Right lobe of liver (tissue), 6 donors: Measurements from ENCODE around the gene SYT1. TPM values are rescaled to one million over a fixed set of nuclear protein-coding genes. Genes with fewer than 3 reads are reported as not detected.

ENCODE experiments used
- ATAC-seq, 4 donors: fragments of 200-7000 bp; cut with Tn5 transposase; one replicate each; pipeline ENCODE4 v1.9.1; 2020; ENCODE audit warnings: mild to moderate bottlenecking in 4 of 4, moderate library complexity in 4 of 4
- DNase-seq, 3 donors: peaks; one replicate each; pipeline ENCODE4 v3.0.0-alpha.2; 2020
- H3K27ac ChIP-seq, 3 donors: fragments of 200-600 bp; one replicate each; pipeline ENCODE4 v1.8.0; 2022
- H3K27me3 ChIP-seq, 2 donors: fragments of 200-600 bp; one replicate each; pipeline ENCODE4 v1.8.0; 2022
- H3K36me3 ChIP-seq, 4 donors: fragments of 200-600 bp; sonication (generic) in 1 of 4; one replicate each; pipeline versions ENCODE4 v1.5.1 to v1.8.0; 2017 to 2022; ENCODE audit warnings: control low read depth in 1 of 4
- H3K4me1 ChIP-seq, 4 donors: fragments of 200-600 bp; sonication (generic) in 1 of 4; one replicate each; pipeline versions ENCODE4 v1.5.1 to v1.8.0; 2017 to 2022; ENCODE audit warnings: control low read depth in 1 of 4
- H3K4me3 ChIP-seq, 3 donors: fragments of 200-600 bp; one replicate each; pipeline ENCODE4 v1.8.0; 2022
- H3K9me3 ChIP-seq, 4 donors: fragments of 200-600 bp; sonication (generic) in 1 of 4; one replicate each; pipeline versions ENCODE4 v1.5.1 to v1.8.0; 2017 to 2022; ENCODE audit warnings: control low read depth in 1 of 4
- CTCF ChIP-seq, 4 donors: fragments of 200-600 bp in 3 of 4; fragments of 450-650 bp in 1 of 4; IDR thresholded peaks; one replicate each; pipeline versions ENCODE4 v1.5.1 to v1.8.0; 2016 to 2022; ENCODE audit warnings: antibody characterized with exemption in 4 of 4, mild to moderate bottlenecking in 2 of 4
- POLR2A ChIP-seq: fragments of 450-650 bp; IDR thresholded peaks from one replicate; pipeline ENCODE4 v1.6.1; 2017; ENCODE audit warnings: antibody characterized with exemption, mild to moderate bottlenecking
- WGBS: methylation state at CpG from one replicate; pipeline ENCODE4 v1.1.6; 2018; ENCODE audit warnings: low coverage, low lambda C conversion rate; ENCODE audit not compliant: insufficient coverage; ENCODE audit errors: missing lambda C conversion rate; 5-methylcytosine and 5-hydroxymethylcytosine counted together
- intact Hi-C, 2 donors: fragments of 100-400 bp; cut with DNase I; formaldehyde crosslinking; loops; one replicate each; pipeline versions ENCODE4 v1.11.2 to v1.14.1; 2022
- total RNA-seq, 6 experiments: library from RNA; depleted of rRNA in 2 of 6; stranded (reverse); fragments of >200 nt in 2 of 6; fragmentation: NEBNext Ultra II Directional in 3 of 6; extraction: Animal tissue kit (Norgen Biotek cat#: 25700) in 3 of 6; gene quantifications; one replicate each; pipeline versions ENCODE4 v1.1.0 to v1.2.4, GENCODE V29; 2016 to 2023
- donor health status: DM: no; HTN: yes; CAD: no.
- donor health status: DM: no; HTN: no; CAD: no.
- donor health status: DM: no; HTN: no; CAD: no.
- donor health status: DM: no; HTN: yes; CAD: no.
- donor health status: DM: no; HTN: yes; CAD: no.

SYT1 gene
- total RNA-seq, 6 experiments from 2014 or later = 0.35 to 1.9 (median 0.81) TPM

GRCh38 chr12:78865516-78865915 lies 942 bp downstream of the SYT1 start:
- H3K4me1 ChIP-seq = peaks cover 0 to 9% (median 3%) of the 10 kb centered on the region in 4 donors
- H3K27ac ChIP-seq = no peak overlapping the region
- intact Hi-C loops = no loop called here
- no peak for ATAC-seq
- peaks cover 0 to 4% of the 10 kb centered on the region in 2 donors for H3K27me3 ChIP-seq
- no peak for DNase-seq
- TF ChIP-seq CTCF (IDR thresholded peaks at IDR 0.05) (no peak), POLR2A (no peak)
- H3K36me3 ChIP-seq = no peaks in the 10 kb centered on the region
- WGBS = 0% methylated on average over 5 of the region's 5 CpGs
- no peak overlapping the region for H3K4me3 ChIP-seq
- no peaks in the 10 kb centered on the region for H3K9me3 ChIP-seq

GRCh38 chr12:78866518-78866917 lies 1.9 kb downstream of the SYT1 start:
- H3K27ac ChIP-seq = no peak overlapping the region
- H3K9me3 ChIP-seq = no peaks in the 10 kb centered on the region
- no peak overlapping the region for H3K4me3 ChIP-seq
- WGBS = 54% methylated on average over 4 of the region's 4 CpGs
- peaks cover 0 to 4% of the 10 kb centered on the region in 2 donors for H3K27me3 ChIP-seq
- TF ChIP-seq POLR2A (no peak), CTCF (IDR thresholded peaks at IDR 0.05) (no peak)
- H3K36me3 ChIP-seq = no peaks in the 10 kb centered on the region
- peaks cover 0 to 9% (median 3%) of the 10 kb centered on the region in 4 donors for H3K4me1 ChIP-seq
- no peak for DNase-seq
- intact Hi-C loops = no loop called here
- ATAC-seq = no peak

- H3K4me1 ChIP-seq = no peaks in the 10 kb centered on the region
- H3K36me3 ChIP-seq = no peaks in the 10 kb centered on the region
- no peak overlapping the region for H3K4me3 ChIP-seq
- ATAC-seq (no peak), DNase-seq (no peak)
- intact Hi-C loops = no loop called here
- 72% methylated on average over 3 of the region's 3 CpGs for WGBS
- H3K27me3 ChIP-seq = no peaks in the 10 kb centered on the region
- H3K27ac ChIP-seq = no peak overlapping the region
- no peak for TF ChIP-seq POLR2A
- TF ChIP-seq CTCF (IDR thresholded peaks at IDR 0.05) = no peak
- no peaks in the 10 kb centered on the region for H3K9me3 ChIP-seq
Measured at GRCh38 chr12:78870539-78870938, 6.0 kb downstream of the SYT1 start.

GRCh38 chr12:78871566-78871965 lies 7.0 kb downstream of the SYT1 start:
- DNase-seq (no peak), ATAC-seq (no peak)

More at GRCh38 chr12:78871566-78871965, 7.0 kb downstream of the SYT1 start:
- Histone ChIP-seq H3K36me3 (no peaks in the 10 kb centered on the region), H3K4me3 (no peak overlapping the region), H3K9me3 (no peaks in the 10 kb centered on the region), H3K27me3 (no peaks in the 10 kb centered on the region), H3K27ac (no peak overlapping the region), H3K4me1 (no peaks in the 10 kb centered on the region)
- intact Hi-C loops = no loop called here
- TF ChIP-seq CTCF (IDR thresholded peaks at IDR 0.05) (no peak), POLR2A (no peak)
- WGBS = 34% methylated on average over 2 of the region's 2 CpGs
